HEK293 (cell line): ENCODE data around the gene HFM1.

Experiments used
- CTCF ChIA-PET: fragments of 350-600 bp; formaldehyde crosslinking; extraction: SDS; loops from one replicate; lab custom pipeline; 2021; ENCODE audit warnings: antibody characterized with exemption; lab: Yijun Ruan, JAX
- POLR2A ChIA-PET: fragments of 300-600 bp; formaldehyde crosslinking; extraction: SDS; loops from one replicate; lab custom pipeline; 2020; ENCODE audit warnings: antibody characterized with exemption, inconsistent platforms; lab: Yijun Ruan, JAX
- H3K27ac ChIP-seq: fragments of 200-500 bp; sonication (Bioruptor generic); 2 replicates; pipeline ENCODE4 v1.5.1; 2014; ENCODE audit warnings: low read depth, low read length, control low read depth, inconsistent platforms; ENCODE audit errors: extremely low read depth
- H3K36me3 ChIP-seq, 2 experiments: fragments of 200-500 bp in 1 of 2; sonication (Bioruptor generic) in 1 of 2; 1 replicate in 1 of 2; 2 replicates in 1 of 2; pipeline ENCODE4 v1.5.1; 2014 to 2017; ENCODE audit warnings: inconsistent platforms in 2 of 2, low read length in 2 of 2; ENCODE audit not compliant: control insufficient read depth in 2 of 2, insufficient read depth in 1 of 2
- H3K4me1 ChIP-seq: fragments of 200-500 bp; sonication (Bioruptor generic); 2 replicates; pipeline ENCODE4 v1.5.1; 2014; ENCODE audit warnings: mild to moderate bottlenecking, low read length, inconsistent platforms; ENCODE audit not compliant: control insufficient read depth, insufficient read depth
- H3K4me3 ChIP-seq: 2 replicates; pipeline ENCODE4 v1.5.1; 2011; ENCODE audit warnings: low read depth, mild to moderate bottlenecking, control low read depth, low read length, moderate library complexity
- H3K9me3 ChIP-seq: fragments of 200-500 bp; sonication (Bioruptor generic); 2 replicates; pipeline ENCODE4 v1.5.1; 2014; ENCODE audit warnings: low read depth, low read length, inconsistent platforms; ENCODE audit not compliant: control insufficient read depth, insufficient read depth
- BCL11A ChIP-seq: fragments of 450-650 bp; formaldehyde crosslinking; IDR thresholded peaks from 2 replicates; pipeline ENCODE4 v1.5.1; 2016; ENCODE audit warnings: low read depth, missing biosample characterization, missing genetic modification characterization
- EGR2 ChIP-seq: fragments of 450-650 bp; formaldehyde crosslinking; IDR thresholded peaks from 2 replicates; pipeline ENCODE4 v1.5.1; 2016; ENCODE audit warnings: low read depth, missing biosample characterization, missing genetic modification characterization
- HOXA7 ChIP-seq: sonication (generic); formaldehyde crosslinking; IDR thresholded peaks from 2 replicates; pipeline ENCODE4 v1.8.1; 2022; ENCODE audit warnings: missing genetic modification reagents, borderline replicate concordance
- IKZF3 ChIP-seq: fragments of 450-650 bp; IDR thresholded peaks from 2 replicates; pipeline ENCODE4 v1.5.0; 2018; ENCODE audit warnings: missing biosample characterization, mild to moderate bottlenecking, missing genetic modification characterization, moderate library complexity
- KLF9 ChIP-seq: fragments of 450-650 bp; formaldehyde crosslinking; IDR thresholded peaks from 2 replicates; pipeline ENCODE4 v1.5.1; 2016; ENCODE audit warnings: missing biosample characterization, missing genetic modification characterization, low read depth
- PBX3 ChIP-seq: sonication (generic); formaldehyde crosslinking; IDR thresholded peaks from 2 replicates; pipeline ENCODE4 v1.8.1; 2022; ENCODE audit warnings: mild to moderate bottlenecking, moderate library complexity, missing genetic modification reagents
- SCRT2 ChIP-seq: fragments of 450-650 bp; formaldehyde crosslinking; IDR thresholded peaks from 2 replicates; pipeline ENCODE4 v1.5.1; 2016; ENCODE audit warnings: missing biosample characterization, missing genetic modification characterization
- SETDB1 ChIP-seq: IDR thresholded peaks from one replicate; pipeline ENCODE4 v1.6.1; 2017; ENCODE audit warnings: mild to moderate bottlenecking, low read length, moderate library complexity, mixed read lengths; ENCODE audit not compliant: insufficient read length
- ZBTB10 ChIP-seq: fragments of 450-650 bp; formaldehyde crosslinking; IDR thresholded peaks from 2 replicates; pipeline ENCODE4 v1.5.1; 2016; ENCODE audit warnings: missing biosample characterization, missing genetic modification characterization
- ZNF146 ChIP-seq: fragments of 450-650 bp; formaldehyde crosslinking; IDR thresholded peaks from 2 replicates; pipeline ENCODE4 v1.5.1; 2016; ENCODE audit warnings: missing biosample characterization, missing genetic modification characterization
- ZNF157 ChIP-seq: fragments of 450-650 bp; formaldehyde crosslinking; IDR thresholded peaks from 2 replicates; pipeline ENCODE4 v1.5.1; 2016; ENCODE audit warnings: missing biosample characterization, missing genetic modification characterization
- ZNF26 ChIP-seq: fragments of 450-650 bp; formaldehyde crosslinking; IDR thresholded peaks from 2 replicates; pipeline ENCODE4 v1.5.1; 2016; ENCODE audit warnings: missing biosample characterization, missing genetic modification characterization
- ZNF335 ChIP-seq: fragments of 450-650 bp; formaldehyde crosslinking; conservative IDR thresholded peaks from 2 replicates; pipeline ENCODE4 v1.5.1; 2016; ENCODE audit warnings: missing biosample characterization, missing genetic modification characterization
- ZNF350 ChIP-seq: fragments of 450-650 bp; formaldehyde crosslinking; IDR thresholded peaks from 2 replicates; pipeline ENCODE4 v1.5.0; 2017; ENCODE audit warnings: missing biosample characterization, mild to moderate bottlenecking, missing genetic modification characterization
- ZNF354C ChIP-seq: fragments of 450-650 bp; formaldehyde crosslinking; IDR thresholded peaks from 2 replicates; pipeline ENCODE4 v1.5.1; 2016; ENCODE audit warnings: missing biosample characterization, missing genetic modification characterization, low read depth, borderline replicate concordance
- ZNF366 ChIP-seq: fragments of 450-650 bp; formaldehyde crosslinking; conservative IDR thresholded peaks from 2 replicates; pipeline ENCODE4 v1.5.1; 2016; ENCODE audit warnings: missing biosample characterization, missing genetic modification characterization
- ZNF473 ChIP-seq: fragments of 450-650 bp; formaldehyde crosslinking; IDR thresholded peaks from 2 replicates; pipeline ENCODE4 v1.5.1; 2017; ENCODE audit warnings: missing biosample characterization, missing genetic modification characterization
- ZNF510 ChIP-seq: fragments of 450-650 bp; formaldehyde crosslinking; IDR thresholded peaks from 2 replicates; pipeline ENCODE4 v1.5.1; 2018; ENCODE audit warnings: mild to moderate bottlenecking, missing genetic modification characterization, missing biosample characterization; ENCODE audit not compliant: insufficient replicate concordance
- ZNF555 ChIP-seq: fragments of 450-650 bp; formaldehyde crosslinking; conservative IDR thresholded peaks from 2 replicates; pipeline ENCODE4 v1.5.1; 2017; ENCODE audit warnings: missing biosample characterization, mild to moderate bottlenecking, missing genetic modification characterization, inconsistent platforms
- ZNF560 ChIP-seq: fragments of 450-650 bp; formaldehyde crosslinking; IDR thresholded peaks from 2 replicates; pipeline ENCODE4 v1.5.1; 2017; ENCODE audit warnings: missing biosample characterization, missing genetic modification characterization, borderline replicate concordance
- ZNF585B ChIP-seq: fragments of 450-650 bp; formaldehyde crosslinking; IDR thresholded peaks from 2 replicates; pipeline ENCODE4 v1.5.1; 2016; ENCODE audit warnings: missing biosample characterization, missing genetic modification characterization
- ZNF600 ChIP-seq: fragments of 450-650 bp; formaldehyde crosslinking; IDR thresholded peaks from 2 replicates; pipeline ENCODE4 v1.5.1; 2016; ENCODE audit warnings: missing biosample characterization, missing genetic modification characterization
- ZNF626 ChIP-seq: fragments of 450-650 bp; sonication (Bioruptor Pico); formaldehyde crosslinking; IDR thresholded peaks from 2 replicates; pipeline ENCODE4 v1.5.1; 2018; ENCODE audit warnings: missing biosample characterization, missing genetic modification characterization, inconsistent platforms
- ZNF707 ChIP-seq: fragments of 450-650 bp; formaldehyde crosslinking; IDR thresholded peaks from 2 replicates; pipeline ENCODE4 v1.5.1; 2016; ENCODE audit warnings: missing biosample characterization, missing genetic modification characterization
- ZNF747 ChIP-seq: fragments of 450-650 bp; formaldehyde crosslinking; IDR thresholded peaks from 2 replicates; pipeline ENCODE4 v1.5.1; 2016; ENCODE audit warnings: missing biosample characterization, missing genetic modification characterization
- ZNF785 ChIP-seq: fragments of 450-650 bp; formaldehyde crosslinking; IDR thresholded peaks from 2 replicates; pipeline ENCODE4 v1.5.1; 2016; ENCODE audit warnings: missing biosample characterization, missing genetic modification characterization
- TF ChIP-seq, protein P1 (sequence below): fragments of 450-650 bp; formaldehyde crosslinking; IDR thresholded peaks from 2 replicates; pipeline ENCODE4 v1.5.0; 2017; ENCODE audit warnings: missing biosample characterization, missing genetic modification characterization, borderline replicate concordance
- TF ChIP-seq, protein P2 (sequence below): fragments of 450-650 bp; formaldehyde crosslinking; IDR thresholded peaks from 2 replicates; pipeline ENCODE4 v1.5.1; 2016; ENCODE audit warnings: missing biosample characterization, missing genetic modification characterization

The HFM1 gene

GRCh38 chr1:91261655-91262054 lies 143.0 kb downstream of the HFM1 start:
- ChIA-PET POLR2A (no interaction called here), CTCF (interaction anchor here (1.6 to 2.3 kb wide), 2 partner anchors 9 to 96 kb away, joined by 3 to 8 read pairs; no protein-coding TSS in a partner anchor)
- TF ChIP-seq ZNF473: no peak
- no peak for TF ChIP-seq ZNF335 (tag by site-specific recombination)
- TF ChIP-seq, protein P1, sequence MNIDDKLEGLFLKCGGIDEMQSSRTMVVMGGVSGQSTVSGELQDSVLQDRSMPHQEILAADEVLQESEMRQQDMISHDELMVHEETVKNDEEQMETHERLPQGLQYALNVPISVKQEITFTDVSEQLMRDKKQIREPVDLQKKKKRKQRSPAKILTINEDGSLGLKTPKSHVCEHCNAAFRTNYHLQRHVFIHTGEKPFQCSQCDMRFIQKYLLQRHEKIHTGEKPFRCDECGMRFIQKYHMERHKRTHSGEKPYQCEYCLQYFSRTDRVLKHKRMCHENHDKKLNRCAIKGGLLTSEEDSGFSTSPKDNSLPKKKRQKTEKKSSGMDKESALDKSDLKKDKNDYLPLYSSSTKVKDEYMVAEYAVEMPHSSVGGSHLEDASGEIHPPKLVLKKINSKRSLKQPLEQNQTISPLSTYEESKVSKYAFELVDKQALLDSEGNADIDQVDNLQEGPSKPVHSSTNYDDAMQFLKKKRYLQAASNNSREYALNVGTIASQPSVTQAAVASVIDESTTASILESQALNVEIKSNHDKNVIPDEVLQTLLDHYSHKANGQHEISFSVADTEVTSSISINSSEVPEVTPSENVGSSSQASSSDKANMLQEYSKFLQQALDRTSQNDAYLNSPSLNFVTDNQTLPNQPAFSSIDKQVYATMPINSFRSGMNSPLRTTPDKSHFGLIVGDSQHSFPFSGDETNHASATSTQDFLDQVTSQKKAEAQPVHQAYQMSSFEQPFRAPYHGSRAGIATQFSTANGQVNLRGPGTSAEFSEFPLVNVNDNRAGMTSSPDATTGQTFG: no peak
- TF ChIP-seq ZBTB10 (tag by site-specific recombination): no peak
- TF ChIP-seq SETDB1: no peak
- no peak for TF ChIP-seq ZNF707 (tag by site-specific recombination)
- no peak for TF ChIP-seq ZNF157
- no peak for TF ChIP-seq KLF9
- TF ChIP-seq ZNF600 (tag by site-specific recombination): no peak
- TF ChIP-seq IKZF3 (tag by site-specific recombination): no peak
- TF ChIP-seq, protein P2, sequence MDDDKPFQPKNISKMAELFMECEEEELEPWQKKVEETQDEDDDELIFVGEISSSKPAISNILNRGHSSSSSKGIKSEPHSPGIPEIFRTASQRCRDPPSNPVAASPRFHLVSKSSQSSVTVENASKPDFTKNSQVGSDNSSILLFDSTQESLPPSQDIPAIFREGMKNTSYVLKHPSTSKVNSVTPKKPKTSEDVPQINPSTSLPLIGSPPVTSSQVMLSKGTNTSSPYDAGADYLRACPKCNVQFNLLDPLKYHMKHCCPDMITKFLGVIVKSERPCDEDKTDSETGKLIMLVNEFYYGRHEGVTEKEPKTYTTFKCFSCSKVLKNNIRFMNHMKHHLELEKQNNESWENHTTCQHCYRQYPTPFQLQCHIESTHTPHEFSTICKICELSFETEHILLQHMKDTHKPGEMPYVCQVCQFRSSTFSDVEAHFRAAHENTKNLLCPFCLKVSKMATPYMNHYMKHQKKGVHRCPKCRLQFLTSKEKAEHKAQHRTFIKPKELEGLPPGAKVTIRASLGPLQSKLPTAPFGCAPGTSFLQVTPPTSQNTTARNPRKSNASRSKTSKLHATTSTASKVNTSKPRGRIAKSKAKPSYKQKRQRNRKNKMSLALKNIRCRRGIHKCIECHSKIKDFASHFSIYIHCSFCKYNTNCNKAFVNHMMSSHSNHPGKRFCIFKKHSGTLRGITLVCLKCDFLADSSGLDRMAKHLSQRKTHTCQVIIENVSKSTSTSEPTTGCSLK (tag by site-specific recombination): no peak
- no peak for TF ChIP-seq BCL11A
- no peak for TF ChIP-seq ZNF585B (tag by site-specific recombination)
- no peak for TF ChIP-seq ZNF26 (tag by site-specific recombination)
- H3K27ac ChIP-seq: no peak overlapping the region
- no peak overlapping the region for H3K4me3 ChIP-seq
- no peaks in the 10 kb centered on the region for H3K36me3 ChIP-seq
- no peaks in the 10 kb centered on the region for H3K4me1 ChIP-seq
- H3K9me3 ChIP-seq: no peaks in the 10 kb centered on the region

DNA sequence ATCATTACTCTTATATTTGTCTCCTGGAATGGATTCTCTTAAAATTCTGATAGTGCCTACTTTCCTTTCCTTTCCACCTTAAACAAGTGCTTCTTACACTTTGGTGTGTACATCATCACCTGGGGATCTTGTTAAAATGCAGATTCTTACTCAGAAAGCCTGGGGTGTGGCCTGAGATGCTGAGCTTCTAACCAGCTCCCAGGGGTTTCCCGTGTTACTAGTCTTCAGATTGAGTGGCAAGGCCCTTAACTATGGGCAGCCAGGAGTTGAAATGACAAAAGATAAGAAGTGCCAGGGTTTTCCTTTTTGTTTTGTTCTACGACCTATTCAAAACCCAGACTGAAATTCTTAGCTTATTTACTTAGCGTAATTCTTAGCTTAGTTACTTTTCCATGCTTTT lies 159.2 kb downstream of the HFM1 start:
- POLR2A ChIA-PET: no interaction called here
- H3K9me3 ChIP-seq: no peaks in the 10 kb centered on the region
- H3K4me1 ChIP-seq: 0 out of 2 replicates have a peak, but pooled peaks cover 2% of the 10 kb centered on the region
- H3K4me3 ChIP-seq: no peak overlapping the region
- CTCF ChIA-PET: interaction anchor here (0.6 to 1.6 kb wide), 2 partner anchors 79 to 263 kb away, joined by 3 to 7 read pairs; no protein-coding TSS in a partner anchor
- H3K36me3 ChIP-seq: no peaks in the 10 kb centered on the region
- H3K27ac ChIP-seq: no peak overlapping the region
- no peak for TF ChIP-seq ZNF350 (tag by site-specific recombination)
- TF ChIP-seq ZNF785 (tag by site-specific recombination): no peak
- no peak for TF ChIP-seq ZNF354C (tag by site-specific recombination)
- TF ChIP-seq ZNF366: no peak
- TF ChIP-seq PBX3: no peak
- TF ChIP-seq ZNF510 (tag by site-specific recombination): no peak
- no peak for TF ChIP-seq ZNF747 (tag by site-specific recombination)
- TF ChIP-seq ZNF146 (tag by site-specific recombination): no peak
- TF ChIP-seq ZNF560 (tag by site-specific recombination): no peak
- TF ChIP-seq ZNF626 (tag by site-specific recombination): no peak
- no peak for TF ChIP-seq ZNF555 (tag by site-specific recombination)
- TF ChIP-seq HOXA7 (CRISPR knock-in tag): no peak
- TF ChIP-seq SCRT2: no peak
- TF ChIP-seq EGR2 (tag by site-specific recombination): no peak
